Measurements from ENCODE around the gene HCRTR2. TPM values are rescaled to one million over a fixed set of nuclear protein-coding genes. Genes with fewer than 3 reads are reported as not detected.

HCRTR2 gene
- 0.19 TPM in 1 of 2 replicates, not detected in the other for total RNA-seq (2021; fragmentation: NEBNext Ultra II Directional; extraction: Animal tissue kit (Norgen Biotek cat#: 25700))
- polyA plus RNA-seq (2011; rRNA removed) = 0.08 and 0.23 TPM in 2 replicates
- polyA plus RNA-seq (2011; cell fraction: cytosol; rRNA removed) = 0.09 TPM
- polyA plus RNA-seq (2011; cell fraction: nucleus; rRNA removed) = not detected
- 0.12 to 0.30 TPM in 2 of 4 replicates, not detected in the others for polyA plus RNA-seq (2012, experiment 1 of 2)
- 0.08 TPM for polyA plus RNA-seq (2012, experiment 2 of 2)
- polyA plus RNA-seq (2013, experiment 1 of 2) = 0.22 TPM
- polyA plus RNA-seq (2013, experiment 2 of 2) = 0.26 TPM
- polyA minus RNA-seq (2011; rRNA and poly(A)+ RNA removed) = 0.09 and 0.68 TPM in 2 replicates
- not detected for polyA minus RNA-seq (2011; cell fraction: cytosol; rRNA and poly(A)+ RNA removed)
- polyA minus RNA-seq (2011; cell fraction: nucleus; rRNA and poly(A)+ RNA removed) = not detected
- long read RNA-seq, experiment 1 = 0 reads
- long read RNA-seq, experiment 2 = 0 reads

DNA sequence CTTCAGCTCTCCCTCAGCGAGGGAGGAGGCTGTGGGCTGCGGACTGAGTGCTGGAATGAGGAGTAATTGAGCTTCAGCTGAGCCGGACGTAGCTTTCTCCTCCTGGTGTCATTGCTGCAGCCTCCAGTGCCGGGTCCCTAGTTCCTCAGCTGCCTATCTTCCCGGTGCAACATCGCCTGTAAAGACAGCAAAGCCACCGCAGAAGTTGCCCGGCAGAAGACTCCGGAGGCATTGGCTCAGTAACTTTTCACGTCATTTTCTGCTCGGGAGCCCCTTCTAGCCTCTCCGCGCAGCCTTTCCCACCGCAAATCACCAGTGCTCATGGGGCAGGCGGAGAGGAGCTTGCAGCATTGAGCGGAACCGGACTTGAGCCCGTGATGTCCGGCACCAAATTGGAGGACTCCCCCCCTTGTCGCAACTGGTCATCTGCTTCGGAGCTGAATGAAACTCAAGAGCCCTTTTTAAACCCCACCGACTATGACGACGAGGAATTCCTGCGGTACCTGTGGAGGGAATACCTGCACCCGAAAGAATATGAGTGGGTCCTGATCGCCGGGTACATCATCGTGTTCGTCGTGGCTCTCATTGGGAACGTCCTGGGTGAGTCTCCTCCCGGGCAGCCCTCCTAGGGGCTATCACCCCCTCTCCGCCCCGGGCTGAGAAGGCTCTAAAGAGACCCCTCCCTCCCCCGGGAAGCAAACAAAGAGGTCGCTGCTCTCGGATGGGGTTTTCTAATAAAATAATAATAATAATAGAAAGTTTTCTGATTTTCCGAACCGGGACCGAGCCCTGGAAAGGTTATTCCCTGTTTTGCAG lies at the start of gene HCRTR2:
TSS of gene HCRTR2 (plus strand) at position 305 of the 816 bp plus-strand sequence. CDS start at position 378, 73 bp downstream.
- H2BK15ac ChIP-seq (ENCODE audit: low read length) = no peak within 1 kb of the TSS
- H3K27me3 ChIP-seq (replicated peaks in 1 of 4; ENCODE audit: control insufficient read depth in 3 of 4, extremely low read depth in 1 of 4, insufficient read depth in 3 of 4, low read length in 3 of 4) = peaks cover 0 to 19% (median 13%) of the 10 kb centered on the region in 4 experiments; a peak in 6 of 7 replicates
- H3K4ac ChIP-seq (replicated peaks; ENCODE audit: insufficient read length, low read depth, low read length) = no peak within 1 kb of the TSS
- no peaks in the 10 kb centered on the region for H3K36me3 ChIP-seq (ENCODE audit: control insufficient read depth in 2 of 4, insufficient read depth in 4 of 4, low read length in 3 of 4)
- DNase-seq (ENCODE audit: low read depth in 1 of 2, low spot score in 2 of 2) = peak in 1 of 2 experiments; percentile 59
- H3K14ac ChIP-seq (ENCODE audit: insufficient read length) = no peak within 1 kb of the TSS
- no peak within 1 kb of the TSS for H4K91ac ChIP-seq (replicated peaks; ENCODE audit: insufficient read length, low read length)
- H2AFZ ChIP-seq (ENCODE audit: low read length) = peak within 1 kb of the TSS; percentile 98
- no peak within 1 kb of the TSS for H2BK120ac ChIP-seq (replicated peaks; ENCODE audit: low read depth, low read length)
- H4K5ac ChIP-seq (ENCODE audit: insufficient read length, low read depth, low read length) = no peak within 1 kb of the TSS
- peak within 1 kb of the TSS; percentile 49 to 78 (median 74) for H3K4me3 ChIP-seq (ENCODE audit: extremely low read depth in 1 of 4, insufficient read depth in 2 of 4, low read depth in 3 of 4, low read length in 4 of 4)
- no peak within 1 kb of the TSS; a peak in 2 of 7 replicates for H3K9ac ChIP-seq (replicated peaks in 1 of 4; ENCODE audit: extremely low read depth in 1 of 4, low read depth in 3 of 4, low read length in 3 of 4)
- H3K56ac ChIP-seq (replicated peaks; ENCODE audit: insufficient read length, low read depth, low read length) = no peak within 1 kb of the TSS
- no peak within 1 kb of the TSS for H3K23ac ChIP-seq (ENCODE audit: insufficient read length)
- TF ChIP-seq SP1 (IDR thresholded peaks at IDR 0.05; ENCODE audit: low read depth, low read length) = no peak
- no peak for TF ChIP-seq SIN3A (conservative IDR thresholded peaks at IDR 0.05 in 1 of 2, IDR thresholded peaks at IDR 0.05 in 1 of 2; ENCODE audit: low read depth in 1 of 2, low read length in 2 of 2)
- TF ChIP-seq TAF7 (optimal IDR thresholded peaks at IDR 0.05; ENCODE audit: borderline replicate concordance, low read depth, low read length) = peak; percentile 5
- peak; percentile 82 for TF ChIP-seq KDM4A (IDR thresholded peaks at IDR 0.05; ENCODE audit: low read depth, low read length, severe bottlenecking)
- peak; percentile 32 for TF ChIP-seq EZH2 (IDR thresholded peaks at IDR 0.05; ENCODE audit: low read depth, low read length, severe bottlenecking)
- no peak within 1 kb of the TSS for H3K18ac ChIP-seq (ENCODE audit: extremely low read depth, low read length)
- WGBS, 2 experiments (ENCODE audit: extremely low coverage in 1 of 2, insufficient coverage in 1 of 2, insufficient read length in 1 of 2, insufficient replicate concordance in 2 of 2, low coverage in 1 of 2, low lambda C conversion rate in 2 of 2, missing lambda C conversion rate in 1 of 2) = 5% methylated on average over 36 of the region's 42 CpGs; no CpG with 5 or more reads in 1 of the 2 experiments
- peaks cover 2% of the 10 kb centered on the region for H3K23me2 ChIP-seq (ENCODE audit: low read depth, low read length)
- no peak within 1 kb of the TSS for H3K27ac ChIP-seq (ENCODE audit: low read depth, low read length)
- no peak within 1 kb of the TSS; the same call in 1 of the 2 replicates for H2AK5ac ChIP-seq (ENCODE audit: low read depth, low read length)
- ChIA-PET CTCF (ENCODE audit: partially characterized antibody) (interaction anchor here (0.5 to 2.1 kb wide), 3 partner anchors 13 to 1042 kb away, joined by 3 to 10 read pairs (median 3); no protein-coding TSS in a partner anchor), POLR2A (ENCODE audit: partially characterized antibody) (no interaction called here)
- no peak within 1 kb of the TSS for H4K8ac ChIP-seq (ENCODE audit: extremely low read depth, insufficient read depth, low read length)
- H3K4me1 ChIP-seq (replicated peaks in 1 of 4; ENCODE audit: control insufficient read depth in 3 of 4, insufficient read depth in 4 of 4, low read length in 3 of 4) = peaks cover 0 to 5% (median 2%) of the 10 kb centered on the region in 4 experiments; a peak in 2 of 7 replicates
- H3K79me1 ChIP-seq (ENCODE audit: low read depth, low read length) = no peaks in the 10 kb centered on the region
- peak within 1 kb of the TSS; percentile 81 to 99 for H3K4me2 ChIP-seq (ENCODE audit: insufficient read depth in 1 of 2, low read depth in 2 of 2, low read length in 2 of 2)
- H3K9me3 ChIP-seq (ENCODE audit: insufficient read depth in 2 of 2, low read depth in 1 of 2, low read length in 1 of 2) = no peaks in the 10 kb centered on the region
- H2BK5ac ChIP-seq (ENCODE audit: low read depth, low read length) = no peak within 1 kb of the TSS
- H3K79me2 ChIP-seq (ENCODE audit: control insufficient read depth in 1 of 2, insufficient read depth in 2 of 2, low read length in 2 of 2) = no peaks in the 10 kb centered on the region
- H4K20me1 ChIP-seq (replicated peaks in 1 of 2; ENCODE audit: control insufficient read depth in 1 of 2, insufficient read depth in 2 of 2, low read length in 2 of 2) = no peaks in the 10 kb centered on the region
- no peak within 1 kb of the TSS for H2BK20ac ChIP-seq (ENCODE audit: low read length)
- no peak for FAIRE-seq
- no peak within 1 kb of the TSS for H2BK12ac ChIP-seq (ENCODE audit: low read depth, low read length)

Data from H1 (cell line).